Measurements from ENCODE around the gene NAPG.

DNA sequence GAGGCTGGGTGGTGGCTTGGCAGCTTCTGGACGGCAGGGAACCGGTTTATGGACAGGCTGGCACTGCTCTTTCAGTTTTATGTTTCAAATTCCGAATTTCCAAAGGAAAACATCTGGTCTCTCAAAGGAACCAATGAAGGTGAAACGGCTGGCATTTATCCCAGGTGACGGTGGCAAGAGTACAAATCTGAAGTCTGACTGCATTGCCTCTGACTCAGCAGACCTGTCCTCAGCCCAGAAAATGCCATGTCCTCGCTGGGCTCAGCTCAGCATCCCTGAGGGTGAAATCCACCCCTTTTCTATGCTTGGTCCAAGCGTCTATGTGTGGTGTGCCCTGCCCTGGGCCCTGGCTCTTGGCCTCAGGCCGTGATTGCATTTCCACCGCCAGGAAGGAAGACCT, 38.1 kb downstream of the NAPG start:
- TF ChIP-seq, protein P1, sequence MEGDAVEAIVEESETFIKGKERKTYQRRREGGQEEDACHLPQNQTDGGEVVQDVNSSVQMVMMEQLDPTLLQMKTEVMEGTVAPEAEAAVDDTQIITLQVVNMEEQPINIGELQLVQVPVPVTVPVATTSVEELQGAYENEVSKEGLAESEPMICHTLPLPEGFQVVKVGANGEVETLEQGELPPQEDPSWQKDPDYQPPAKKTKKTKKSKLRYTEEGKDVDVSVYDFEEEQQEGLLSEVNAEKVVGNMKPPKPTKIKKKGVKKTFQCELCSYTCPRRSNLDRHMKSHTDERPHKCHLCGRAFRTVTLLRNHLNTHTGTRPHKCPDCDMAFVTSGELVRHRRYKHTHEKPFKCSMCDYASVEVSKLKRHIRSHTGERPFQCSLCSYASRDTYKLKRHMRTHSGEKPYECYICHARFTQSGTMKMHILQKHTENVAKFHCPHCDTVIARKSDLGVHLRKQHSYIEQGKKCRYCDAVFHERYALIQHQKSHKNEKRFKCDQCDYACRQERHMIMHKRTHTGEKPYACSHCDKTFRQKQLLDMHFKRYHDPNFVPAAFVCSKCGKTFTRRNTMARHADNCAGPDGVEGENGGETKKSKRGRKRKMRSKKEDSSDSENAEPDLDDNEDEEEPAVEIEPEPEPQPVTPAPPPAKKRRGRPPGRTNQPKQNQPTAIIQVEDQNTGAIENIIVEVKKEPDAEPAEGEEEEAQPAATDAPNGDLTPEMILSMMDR (IDR thresholded peaks at IDR 0.05; ENCODE audit: low read depth, low read length, missing input control) = no peak
- TF ChIP-seq, protein P2, sequence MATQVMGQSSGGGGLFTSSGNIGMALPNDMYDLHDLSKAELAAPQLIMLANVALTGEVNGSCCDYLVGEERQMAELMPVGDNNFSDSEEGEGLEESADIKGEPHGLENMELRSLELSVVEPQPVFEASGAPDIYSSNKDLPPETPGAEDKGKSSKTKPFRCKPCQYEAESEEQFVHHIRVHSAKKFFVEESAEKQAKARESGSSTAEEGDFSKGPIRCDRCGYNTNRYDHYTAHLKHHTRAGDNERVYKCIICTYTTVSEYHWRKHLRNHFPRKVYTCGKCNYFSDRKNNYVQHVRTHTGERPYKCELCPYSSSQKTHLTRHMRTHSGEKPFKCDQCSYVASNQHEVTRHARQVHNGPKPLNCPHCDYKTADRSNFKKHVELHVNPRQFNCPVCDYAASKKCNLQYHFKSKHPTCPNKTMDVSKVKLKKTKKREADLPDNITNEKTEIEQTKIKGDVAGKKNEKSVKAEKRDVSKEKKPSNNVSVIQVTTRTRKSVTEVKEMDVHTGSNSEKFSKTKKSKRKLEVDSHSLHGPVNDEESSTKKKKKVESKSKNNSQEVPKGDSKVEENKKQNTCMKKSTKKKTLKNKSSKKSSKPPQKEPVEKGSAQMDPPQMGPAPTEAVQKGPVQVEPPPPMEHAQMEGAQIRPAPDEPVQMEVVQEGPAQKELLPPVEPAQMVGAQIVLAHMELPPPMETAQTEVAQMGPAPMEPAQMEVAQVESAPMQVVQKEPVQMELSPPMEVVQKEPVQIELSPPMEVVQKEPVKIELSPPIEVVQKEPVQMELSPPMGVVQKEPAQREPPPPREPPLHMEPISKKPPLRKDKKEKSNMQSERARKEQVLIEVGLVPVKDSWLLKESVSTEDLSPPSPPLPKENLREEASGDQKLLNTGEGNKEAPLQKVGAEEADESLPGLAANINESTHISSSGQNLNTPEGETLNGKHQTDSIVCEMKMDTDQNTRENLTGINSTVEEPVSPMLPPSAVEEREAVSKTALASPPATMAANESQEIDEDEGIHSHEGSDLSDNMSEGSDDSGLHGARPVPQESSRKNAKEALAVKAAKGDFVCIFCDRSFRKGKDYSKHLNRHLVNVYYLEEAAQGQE (IDR thresholded peaks at IDR 0.05) = no peak
- TF ChIP-seq EGR1 (IDR thresholded peaks at IDR 0.05; ENCODE audit: low read depth in 2 of 2) = no peak
- TF ChIP-seq RAD21 (IDR thresholded peaks at IDR 0.05) = no peak
- TF ChIP-seq GABPA (IDR thresholded peaks at IDR 0.05 in 1 of 2, conservative IDR thresholded peaks at IDR 0.05 in 1 of 2) = no peak
- TF ChIP-seq, protein P3, sequence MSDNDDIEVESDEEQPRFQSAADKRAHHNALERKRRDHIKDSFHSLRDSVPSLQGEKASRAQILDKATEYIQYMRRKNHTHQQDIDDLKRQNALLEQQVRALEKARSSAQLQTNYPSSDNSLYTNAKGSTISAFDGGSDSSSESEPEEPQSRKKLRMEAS (IDR thresholded peaks at IDR 0.05) = no peak
- no peak for TF ChIP-seq TAF1 (conservative IDR thresholded peaks at IDR 0.05)
- TF ChIP-seq HNF4G (IDR thresholded peaks at IDR 0.05) = no peak
- no peak for TF ChIP-seq SP1 (IDR thresholded peaks at IDR 0.05)
- no peak for TF ChIP-seq YY1 (IDR thresholded peaks at IDR 0.05)
- no peak for TF ChIP-seq JUND (IDR thresholded peaks at IDR 0.05)
